GM20000 (cell line): ENCODE results near the gene IFITM1.

Experiments
- DNase-seq: peaks from one replicate; pipeline ENCODE4 v3.0.0; 2012; ENCODE audit warnings: low spot score
- CTCF ChIP-seq: IDR thresholded peaks from 2 replicates; pipeline ENCODE4 v1.5.1; 2012; ENCODE audit warnings: mild to moderate bottlenecking, control low read depth; ENCODE audit errors: extremely low read depth, missing control alignments

IFITM1 gene

GRCh38 chr11:293852-294661, 19.8 kb upstream of the IFITM1 start:
- DNase-seq = no peak
- no peak for TF ChIP-seq CTCF

GRCh38 chr11:294780-295179, 19.1 kb upstream of the IFITM1 start:
- no peak for DNase-seq
- TF ChIP-seq CTCF = no peak

GRCh38 chr11:295351-296170, 18.3 kb upstream of the IFITM1 start:
- TF ChIP-seq CTCF = no peak
- DNase-seq = no peak

GRCh38 chr11:296171-297050, 17.4 kb upstream of the IFITM1 start:
- DNase-seq = no peak
- no peak for TF ChIP-seq CTCF

DNA sequence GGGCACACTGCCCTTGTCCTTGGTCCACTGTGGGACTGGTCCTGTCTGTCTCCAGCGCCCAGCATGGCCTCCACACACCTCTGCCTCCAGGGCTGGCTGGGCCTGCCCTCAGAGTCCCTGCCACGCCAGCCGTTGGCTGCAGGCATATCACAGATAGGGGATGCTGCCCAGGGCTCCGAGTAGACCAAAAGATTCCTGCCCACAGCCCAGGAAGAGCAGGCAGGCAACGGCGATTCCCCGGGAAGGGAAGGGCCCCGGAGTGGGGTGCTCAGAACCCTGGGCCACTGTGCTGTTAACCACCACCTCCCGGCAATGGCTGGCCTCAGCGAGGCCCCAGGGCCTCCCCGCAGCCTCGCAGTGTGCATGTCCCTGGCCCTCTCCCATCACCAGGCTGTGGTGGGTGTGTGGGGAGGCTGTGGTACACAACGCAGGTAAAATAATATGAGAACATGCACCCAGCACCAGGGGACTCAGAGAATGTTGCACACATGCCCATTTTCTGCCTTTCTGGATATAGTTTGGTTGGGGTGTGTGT, 16.7 kb upstream of the IFITM1 start:
- TF ChIP-seq CTCF = no peak
- no peak for DNase-seq

- TF ChIP-seq CTCF = no peak
- no peak for DNase-seq
Measured at GRCh38 chr11:297586-298405, 16.0 kb upstream of the IFITM1 start.
